Measurements from ENCODE around the gene POFUT2.

The POFUT2 gene

DNA sequence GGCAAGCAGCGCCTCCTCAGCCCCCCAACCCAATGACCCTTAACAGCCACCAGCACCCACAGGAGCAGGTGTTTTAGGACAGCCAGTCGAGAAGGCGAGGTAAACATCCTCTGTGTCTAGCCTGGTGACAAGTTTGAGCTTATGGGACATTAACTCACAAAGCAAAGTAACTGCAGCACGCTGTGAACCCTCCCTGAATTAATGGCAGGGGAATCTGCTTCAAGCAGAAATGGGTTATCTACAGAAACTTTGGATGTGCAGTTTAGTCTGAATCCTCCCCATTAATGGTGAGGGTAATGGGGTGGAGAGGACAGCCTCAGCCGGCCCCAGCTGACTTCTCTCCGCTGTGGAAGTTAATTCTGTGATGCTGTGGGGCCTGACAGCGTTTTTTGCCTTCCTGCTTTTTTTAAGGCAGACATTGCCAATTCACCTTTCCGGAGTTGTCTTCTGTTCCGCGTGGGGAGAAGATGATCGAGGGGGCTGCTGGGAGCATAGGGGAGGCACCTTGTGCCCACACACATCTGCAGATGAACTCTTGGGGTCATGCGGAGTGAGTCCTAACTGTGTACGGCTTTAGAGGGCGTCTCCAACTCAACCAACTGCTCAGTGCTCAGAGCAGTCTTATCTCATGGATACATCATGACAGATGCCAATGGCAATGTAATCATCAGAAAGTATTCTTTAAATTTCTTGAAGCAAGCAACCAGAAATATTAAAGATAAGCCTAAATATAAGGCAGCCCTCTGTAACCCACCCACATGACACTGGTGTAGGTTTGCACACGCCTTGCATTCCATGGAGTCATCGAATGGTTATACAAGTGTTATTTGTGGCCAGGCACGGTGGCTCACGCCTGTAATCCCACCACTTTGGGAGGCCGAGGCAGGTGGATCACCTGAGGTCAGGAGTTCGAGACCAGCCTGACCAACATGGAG lies 41.0 kb downstream of the POFUT2 start:
- DNase-seq = no peak

GRCh38 chr21:45244799-45245340 lies 42.8 kb downstream of the POFUT2 start:
- no peak for DNase-seq

- DNase-seq = no peak
Measured at GRCh38 chr21:45243603-45244002, 44.1 kb downstream of the POFUT2 start.

DNA sequence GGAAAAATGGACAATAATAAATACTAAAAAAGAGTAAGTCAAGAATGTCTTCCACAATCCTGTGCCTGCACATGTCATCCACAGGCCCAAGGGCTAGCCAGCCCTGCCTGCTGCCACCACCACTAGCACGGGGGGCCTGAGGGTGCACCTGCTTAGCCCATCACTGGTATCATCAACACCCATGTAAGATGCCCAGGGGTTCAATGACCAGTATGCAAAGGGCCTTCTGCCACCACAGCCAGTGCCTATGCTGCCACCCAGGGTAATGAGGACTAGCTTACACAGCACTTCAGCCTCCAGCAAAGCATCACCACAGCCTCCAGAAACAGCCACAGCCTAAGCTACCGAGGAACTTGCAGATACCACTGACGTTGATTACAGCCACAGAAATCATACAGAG lies 46.3 kb downstream of the POFUT2 start:
- DNase-seq = no peak

- DNase-seq = no peak
Measured at GRCh38 chr21:45237401-45237800, 50.3 kb downstream of the POFUT2 start.

DNA sequence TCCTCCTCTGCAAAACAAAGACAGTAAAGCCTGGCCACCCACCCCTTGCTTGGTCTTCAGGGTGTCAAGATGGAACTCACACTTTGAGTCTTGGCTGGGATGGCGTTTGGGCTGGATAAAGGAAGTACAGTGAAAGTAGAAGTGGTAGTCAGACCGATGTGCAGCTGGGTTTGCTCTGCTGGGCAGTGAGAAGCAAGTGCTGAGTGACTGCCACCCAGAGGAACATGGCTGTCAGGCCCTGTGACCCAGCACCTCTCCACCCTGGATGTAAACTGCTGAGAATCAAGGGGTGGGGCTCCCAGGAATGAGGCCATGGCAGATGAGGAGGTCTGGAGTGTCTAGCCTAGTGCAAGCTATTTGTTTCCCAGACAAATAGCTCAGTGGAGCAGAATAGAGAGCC lies 51.2 kb downstream of the POFUT2 start:
- DNase-seq = no peak

DNA sequence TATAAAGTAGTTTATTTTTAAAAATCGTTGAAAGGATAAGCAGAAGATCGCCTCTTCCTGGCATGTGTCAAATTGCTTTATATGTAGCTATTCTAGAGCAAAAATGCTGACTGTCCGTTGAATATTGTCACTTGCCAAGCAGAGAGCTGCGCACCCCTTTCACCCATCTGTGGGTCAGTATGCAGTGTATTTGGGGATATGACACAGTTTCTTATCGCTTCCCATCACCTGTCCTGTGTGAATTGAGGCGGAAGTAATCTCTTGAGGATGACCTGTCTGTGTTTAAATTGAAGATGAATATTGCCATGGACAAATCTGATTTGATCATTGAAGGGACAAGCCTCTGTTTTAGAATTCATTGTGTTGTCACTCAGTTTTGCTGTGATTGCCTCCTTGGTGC lies 52.2 kb downstream of the POFUT2 start:
- no peak for DNase-seq

DNA sequence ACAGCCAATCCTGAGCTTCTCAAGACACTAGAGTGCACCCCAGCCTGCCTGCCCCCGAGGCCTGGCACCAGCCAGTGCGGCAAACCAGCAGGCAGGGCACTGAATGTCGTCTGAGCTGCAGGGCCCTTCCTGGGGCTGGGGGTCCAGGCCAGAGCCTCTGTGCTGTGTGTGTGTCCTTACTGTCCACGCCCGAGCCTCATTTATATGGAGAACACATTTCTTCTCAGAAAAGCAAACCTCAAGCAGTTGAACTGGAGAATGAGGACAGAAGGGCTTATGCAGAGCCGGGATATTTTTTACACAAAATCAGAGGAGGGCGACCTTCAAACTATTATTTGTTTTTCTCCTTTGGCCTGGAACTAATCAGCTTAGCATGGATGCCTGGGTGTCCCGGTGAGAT lies 52.7 kb downstream of the POFUT2 start:
- DNase-seq = no peak

- no peak for DNase-seq
Measured at GRCh38 chr21:45234127-45234526, 53.6 kb downstream of the POFUT2 start.

DNA sequence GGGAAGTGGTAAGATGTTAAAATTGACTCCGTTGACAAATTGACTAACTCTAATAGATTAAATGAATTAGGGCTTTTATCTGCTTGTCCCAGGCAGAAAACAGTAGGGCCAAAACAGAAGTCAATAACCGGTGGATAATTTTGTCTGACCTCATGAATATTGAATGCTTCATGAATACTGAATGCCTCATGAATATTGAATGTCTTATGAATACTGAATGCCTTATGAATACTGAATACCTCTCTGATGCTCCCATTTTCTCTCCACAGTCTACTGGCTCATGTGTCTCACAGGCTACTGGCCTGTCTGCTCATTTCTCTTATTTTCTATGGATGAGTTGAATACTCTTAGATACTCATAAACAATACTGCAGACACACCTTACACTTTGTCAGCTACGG lies 56.0 kb downstream of the POFUT2 start:
- no peak for DNase-seq

GRCh38 chr21:45228656-45229240 lies 58.9 kb downstream of the POFUT2 start:
- DNase-seq = no peak

- DNase-seq = peak; percentile 75 to 78
Measured at GRCh38 chr21:45228171-45228641, 59.5 kb downstream of the POFUT2 start.

GRCh38 chr21:45227735-45228134 lies 60.0 kb downstream of the POFUT2 start:
- no peak for DNase-seq

GRCh38 chr21:45226540-45227326 lies 61.0 kb downstream of the POFUT2 start:
- DNase-seq = peak in 1 of 2 donors; percentile 20

DNA sequence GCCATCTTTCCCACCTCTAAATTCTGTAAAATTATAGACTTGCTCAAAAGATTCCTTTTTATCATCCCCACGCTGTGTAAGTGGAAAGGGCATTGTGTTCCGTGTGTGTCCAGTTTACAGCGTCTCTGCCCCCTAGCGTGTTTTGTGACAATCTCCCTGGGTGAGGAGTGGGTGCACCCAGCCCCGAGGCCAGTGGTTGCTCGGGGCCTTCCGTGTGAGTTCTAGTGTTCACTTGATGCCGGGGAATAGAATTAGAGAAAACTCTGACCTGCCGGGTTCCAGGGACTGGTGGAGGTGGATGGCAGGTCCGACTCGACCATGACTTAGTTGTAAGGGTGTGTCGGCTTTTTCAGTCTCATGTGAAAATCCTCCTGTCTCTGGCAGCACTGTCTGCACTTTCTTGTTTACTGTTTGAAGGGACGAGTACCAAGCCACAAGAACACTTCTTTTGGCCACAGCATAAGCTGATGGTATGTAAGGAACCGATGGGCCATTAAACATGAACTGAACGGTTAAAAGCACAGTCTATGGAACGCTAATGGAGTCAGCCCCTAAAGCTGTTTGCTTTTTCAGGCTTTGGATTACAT lies 61.9 kb downstream of the POFUT2 start:
- DNase-seq = no peak

DNA sequence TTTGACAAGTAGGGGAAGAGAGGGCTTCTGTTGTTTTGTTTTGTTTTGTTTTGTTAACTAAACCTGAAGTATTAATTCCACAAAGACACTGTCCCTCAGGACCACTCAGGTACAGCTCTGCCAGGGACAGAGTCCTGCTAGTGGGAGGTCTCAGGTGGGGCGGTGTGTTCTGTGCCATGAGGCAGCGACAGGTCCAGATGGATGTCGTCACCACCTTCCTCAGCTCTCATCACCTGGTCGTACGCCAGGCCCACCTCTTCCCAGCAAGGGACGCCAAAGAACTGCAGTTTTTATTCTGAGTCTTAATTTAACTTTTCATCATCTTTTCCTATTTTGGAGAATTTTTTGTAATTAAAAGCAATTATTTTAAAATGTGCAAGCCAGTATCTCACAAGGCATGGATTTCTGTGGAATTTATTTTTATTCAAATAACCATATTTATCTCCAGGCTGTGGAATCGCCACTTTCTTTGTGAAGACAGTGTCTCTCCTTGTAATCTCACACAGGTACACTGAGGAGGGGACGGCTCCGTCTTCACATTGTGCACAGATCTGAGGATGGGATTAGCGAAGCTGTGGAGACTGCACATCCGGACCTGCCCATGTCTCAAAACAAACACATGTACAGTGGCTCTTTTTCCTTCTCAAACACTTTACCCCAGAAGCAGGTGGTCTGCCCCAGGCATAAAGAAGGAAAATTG lies 62.5 kb downstream of the POFUT2 start:
- DNase-seq = no peak

DNA sequence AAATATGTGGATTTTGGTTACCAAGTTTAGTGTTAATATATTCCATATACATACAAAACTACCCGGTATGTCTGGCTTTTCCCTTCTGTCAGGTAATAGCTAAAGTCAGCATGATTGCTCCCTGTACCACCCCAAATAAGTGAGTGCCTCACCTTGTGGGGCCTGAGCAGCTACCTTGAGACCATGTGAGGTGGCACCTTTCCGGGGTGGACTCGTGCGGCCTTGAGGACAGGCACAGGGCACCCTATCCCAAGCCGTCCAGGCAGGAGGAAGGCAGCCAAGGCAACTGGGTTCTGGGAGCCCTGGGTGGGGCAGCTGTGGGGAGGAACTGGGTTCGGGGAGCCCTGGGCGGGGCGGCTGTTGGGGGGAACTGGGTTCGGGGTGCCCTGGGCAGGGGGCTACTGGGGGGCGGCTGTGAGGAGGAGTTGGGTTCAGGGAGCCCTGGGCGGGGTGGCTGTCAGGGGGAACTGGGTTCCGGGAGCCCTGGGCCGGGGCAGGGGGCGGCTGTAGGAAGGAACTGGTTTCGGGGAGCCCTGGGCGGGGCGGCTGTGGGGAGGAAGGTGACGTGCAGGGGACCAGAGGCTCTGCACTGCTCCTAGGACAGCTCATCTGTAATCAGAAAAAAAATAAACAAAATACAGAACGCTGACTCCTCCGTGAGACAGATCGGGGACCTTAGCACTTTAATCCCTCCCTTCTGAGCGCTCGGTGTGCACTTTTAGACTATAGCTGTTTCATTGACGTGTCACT lies 63.3 kb downstream of the POFUT2 start:
- DNase-seq = peak; percentile 34 to 49

DNA sequence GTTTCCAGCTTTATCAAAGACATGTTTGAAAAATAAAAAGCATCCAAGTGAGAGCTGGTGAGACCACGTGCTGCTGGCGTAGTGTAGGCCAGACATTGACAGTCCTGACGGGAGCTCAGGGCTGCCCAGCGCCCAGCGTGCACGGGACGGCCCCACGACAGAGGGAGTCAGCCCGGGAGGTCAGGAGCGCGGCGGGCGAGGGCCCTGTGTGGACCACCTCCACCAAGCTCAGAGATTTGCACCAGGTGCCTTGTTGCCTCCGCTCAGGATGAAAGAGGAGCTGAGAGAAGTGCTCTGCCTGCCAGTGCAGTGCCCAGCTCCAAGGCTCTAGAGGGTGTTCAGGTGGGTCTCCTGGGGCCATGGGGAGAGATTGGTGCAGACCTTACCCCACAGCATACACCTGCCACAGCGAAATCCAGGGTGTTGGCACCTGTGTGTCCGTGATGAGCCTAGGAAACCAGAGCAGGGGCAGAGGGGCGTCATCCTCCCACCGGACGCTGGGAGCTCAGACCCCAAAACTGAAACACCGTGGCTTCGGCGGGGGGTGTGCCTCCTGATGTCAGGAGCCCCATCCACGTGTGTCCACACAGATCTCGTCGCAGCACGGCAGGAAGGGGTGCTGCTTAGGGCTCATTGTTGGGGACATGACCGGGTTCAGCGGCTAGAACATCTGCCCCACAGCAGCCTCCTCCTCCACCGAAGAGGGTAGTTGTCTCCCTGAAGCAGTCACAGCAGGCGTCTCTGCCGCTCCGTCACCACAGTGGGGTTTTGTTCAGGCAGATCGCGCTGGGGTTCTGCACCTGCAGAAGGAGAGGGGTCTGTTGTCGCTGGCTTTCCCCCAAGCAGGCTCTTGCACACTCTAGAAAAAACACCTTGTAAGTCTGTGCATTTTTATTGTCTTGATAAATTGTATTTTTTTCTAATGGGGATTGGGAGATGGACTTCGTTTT lies 64.2 kb downstream of the POFUT2 start:
- no peak for DNase-seq

DNA sequence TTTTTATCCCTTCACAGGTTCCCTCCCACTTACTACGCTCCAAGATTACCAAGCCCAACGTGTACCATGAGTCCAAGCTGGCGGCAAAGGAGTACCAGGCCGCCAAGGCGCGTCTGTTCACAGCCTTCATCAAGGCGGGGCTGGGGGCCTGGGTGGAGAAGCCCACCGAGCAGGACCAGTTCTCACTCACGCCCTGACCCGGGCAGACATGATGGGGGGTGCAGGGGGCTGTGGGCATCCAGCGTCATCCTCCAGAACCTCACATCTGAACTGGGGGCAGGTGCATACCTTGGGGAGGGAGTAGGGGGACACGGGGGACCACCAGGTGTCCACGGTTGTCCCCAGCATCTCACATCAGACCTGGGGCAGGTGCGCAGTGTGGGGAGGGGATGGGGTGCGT lies 65.7 kb downstream of the POFUT2 start:
- no peak for DNase-seq

Data from stimulated activated CD4-positive, alpha-beta T cell treated with anti-CD3 and anti-CD28 coated beads, Interleukin-2, amount 100 ng/mL, for 24 hours (primary cell).